Medulla oblongata (tissue), 1 donor: ENCODE data around the gene APC.

Source experiments
- DNase-seq: peaks from one replicate; pipeline ENCODE4 v3.0.0-alpha.2; 2015; ENCODE audit errors: extremely low spot score

Gene APC

GRCh38 chr5:112737463-112738190, at the start of gene APC:
Gene APC (plus strand): TSS chr5:112737885. CDS start chr5:112754891, 17,006 bp downstream.
- DNase-seq, result peak; percentile 97

GRCh38 chr5:112689155-112689909, 48.4 kb upstream of the APC start:
- no peak for DNase-seq

- DNase-seq, result no peak
Measured at GRCh38 chr5:112690605-112691338, 46.9 kb upstream of the APC start.

- no peak for DNase-seq
Measured at GRCh38 chr5:112691339-112691680, 46.4 kb upstream of the APC start.

- DNase-seq, result no peak
Measured at GRCh38 chr5:112691758-112692157, 45.9 kb upstream of the APC start.

- no peak for DNase-seq
Measured at GRCh38 chr5:112692472-112692871, 45.2 kb upstream of the APC start.

GRCh38 chr5:112693301-112693700, 44.4 kb upstream of the APC start:
- no peak for DNase-seq

- DNase-seq, result no peak
Measured at GRCh38 chr5:112694853-112695709, 42.6 kb upstream of the APC start.

GRCh38 chr5:112696786-112697185, 40.9 kb upstream of the APC start:
- DNase-seq, result no peak

GRCh38 chr5:112697322-112697721, 40.4 kb upstream of the APC start:
- DNase-seq, result no peak

GRCh38 chr5:112697833-112698232, 39.9 kb upstream of the APC start:
- DNase-seq, result no peak

GRCh38 chr5:112703866-112704820, 33.5 kb upstream of the APC start:
- no peak for DNase-seq

GRCh38 chr5:112706446-112707016, 31.2 kb upstream of the APC start:
- peak; percentile 18 for DNase-seq

- peak; percentile 99 for DNase-seq
Measured at GRCh38 chr5:112707187-112708102, 30.2 kb upstream of the APC start.

- DNase-seq, result peak; percentile 46
Measured at GRCh38 chr5:112708103-112708622, 29.5 kb upstream of the APC start.

- no peak for DNase-seq
Measured at GRCh38 chr5:112709416-112709815, 28.3 kb upstream of the APC start.

- no peak for DNase-seq
Measured at GRCh38 chr5:112710896-112711295, 26.8 kb upstream of the APC start.

- DNase-seq, result no peak
Measured at GRCh38 chr5:112711436-112711835, 26.2 kb upstream of the APC start.

GRCh38 chr5:112713206-112713605, 24.5 kb upstream of the APC start:
- no peak for DNase-seq
